Keratinocyte (primary cell): ENCODE measurements around the gene DNAH2. TPM values are rescaled to one million over a fixed set of nuclear protein-coding genes. Genes with fewer than 3 reads are reported as not detected.
A peak's percentile ranks its signal among the peaks of the same experiment; 100 is the strongest.

Experiments used
- DNase-seq: peaks from one replicate; pipeline ENCODE4 v3.0.0-alpha.2; 2011; ENCODE audit warnings: low read depth, missing footprints, low spot score
- FAIRE-seq: peaks from 2 replicates; lab custom pipeline; 2011; peaks lifted over from hg19 to GRCh38; lab: Jason Lieb, UNC
- H2AFZ ChIP-seq: 2 replicates; pipeline ENCODE4 v1.6.0; 2012; ENCODE audit warnings: low read length, control low read depth, inconsistent platforms; ENCODE audit not compliant: control insufficient read depth
- H3K27ac ChIP-seq: 2 replicates; pipeline ENCODE4 v1.5.1; 2011; ENCODE audit warnings: low read length; ENCODE audit not compliant: control insufficient read depth, insufficient read depth
- H3K27me3 ChIP-seq: 3 replicates; pipeline ENCODE4 v1.6.0; 2011; ENCODE audit warnings: low read length; ENCODE audit not compliant: control insufficient read depth, insufficient read depth; ENCODE audit errors: extremely low read depth
- H3K36me3 ChIP-seq, 2 experiments: 2 replicates in 1 of 2; 3 replicates in 1 of 2; pipeline ENCODE4 v1.5.1; 2011; ENCODE audit warnings: low read length in 2 of 2, mild to moderate bottlenecking in 1 of 2; ENCODE audit not compliant: control insufficient read depth in 2 of 2, insufficient read depth in 2 of 2; ENCODE audit errors: extremely low read depth in 1 of 2
- H3K4me1 ChIP-seq: 3 replicates; pipeline ENCODE4 v1.5.1; 2011; ENCODE audit warnings: low read length; ENCODE audit not compliant: control insufficient read depth, insufficient read depth; ENCODE audit errors: extremely low read depth
- H3K4me2 ChIP-seq: 3 replicates; pipeline ENCODE4 v1.6.0; 2011; ENCODE audit warnings: low read depth, low read length; ENCODE audit not compliant: control insufficient read depth, insufficient read depth; ENCODE audit errors: extremely low read depth
- H3K4me3 ChIP-seq, 3 experiments: fragments of 200-600 bp in 1 of 3; sonication (generic) in 1 of 3; 2 replicates in 2 of 3; 3 replicates in 1 of 3; pipeline ENCODE4 v1.5.1; 2011 to 2016; ENCODE audit warnings: low read length in 3 of 3, mild to moderate bottlenecking in 3 of 3, control low read depth in 2 of 3, inconsistent platforms in 1 of 3, low read depth in 1 of 3, mixed read lengths in 1 of 3, mixed run types in 1 of 3, moderate library complexity in 1 of 3; ENCODE audit not compliant: control insufficient read depth in 2 of 3, insufficient read depth in 2 of 3; ENCODE audit errors: extremely low read depth in 1 of 3
- H3K79me2 ChIP-seq: 2 replicates; pipeline ENCODE4 v1.6.0; 2012; ENCODE audit warnings: low read length; ENCODE audit not compliant: control insufficient read depth, insufficient read depth
- H3K9ac ChIP-seq: 3 replicates; pipeline ENCODE4 v1.6.0; 2011; ENCODE audit warnings: low read length; ENCODE audit not compliant: control insufficient read depth, insufficient read depth; ENCODE audit errors: extremely low read depth
- H3K9me1 ChIP-seq: 3 replicates; pipeline ENCODE4 v1.6.0; 2011; ENCODE audit warnings: low read length; ENCODE audit not compliant: control insufficient read depth, insufficient read depth; ENCODE audit errors: extremely low read depth
- H3K9me3 ChIP-seq: 2 replicates; pipeline ENCODE4 v1.5.1; 2012; ENCODE audit warnings: low read depth, low read length; ENCODE audit not compliant: control insufficient read depth
- H4K20me1 ChIP-seq: 3 replicates; pipeline ENCODE4 v1.6.0; 2011; ENCODE audit warnings: low read length; ENCODE audit not compliant: control insufficient read depth, insufficient read depth; ENCODE audit errors: extremely low read depth
- EZH2 ChIP-seq: IDR thresholded peaks from one replicate; pipeline ENCODE4 v1.6.1; 2012; ENCODE audit warnings: inconsistent platforms, mild to moderate bottlenecking, low read length, moderate library complexity
- dilution Hi-C: fragments of 300-500 bp; cut with MboI; formaldehyde crosslinking; loops from one replicate; pipeline ENCODE4 v1.7.0; 2020; ENCODE audit warnings: low sequenced_read_pairs; ENCODE audit not compliant: extremely low pct_ligation_motif_present
- polyA plus RNA-seq, 5 experiments: library from polyadenylated mRNA; depleted of rRNA in 3 of 5; stranded (reverse) in 3 of 5; stranded (forward) in 1 of 5; unstranded in 1 of 5; fragments of >200 nt; gene quantifications; 1 replicate in 1 of 5; 2 replicates in 3 of 5; 3 replicates in 1 of 5; pipeline versions ENCODE4 v1.2.1 to v1.2.3, GENCODE V29; 2011 to 2012; ENCODE audit warnings: missing spikeins in 2 of 5, low read depth in 1 of 5, low replicate concordance in 1 of 5
- TF ChIP-seq, protein P1 (sequence below), 3 experiments: IDR thresholded peaks in 1 of 3; conservative IDR thresholded peaks in 1 of 3; optimal IDR thresholded peaks in 1 of 3; 2 replicates in 2 of 3; 3 replicates in 1 of 3; pipeline versions ENCODE3 to v1.5.1; 2011; ENCODE audit warnings: low read length in 3 of 3, mild to moderate bottlenecking in 3 of 3, moderate library complexity in 2 of 3, control low read depth in 1 of 3, inconsistent platforms in 1 of 3; ENCODE audit not compliant: insufficient read depth in 2 of 3; ENCODE audit errors: extremely low read depth in 1 of 3

Gene DNAH2
- polyA plus RNA-seq, 1 donor (not counting 4 experiments of a cell fraction or from before 2014, with no cell fraction given) = 0.13 TPM

DNA sequence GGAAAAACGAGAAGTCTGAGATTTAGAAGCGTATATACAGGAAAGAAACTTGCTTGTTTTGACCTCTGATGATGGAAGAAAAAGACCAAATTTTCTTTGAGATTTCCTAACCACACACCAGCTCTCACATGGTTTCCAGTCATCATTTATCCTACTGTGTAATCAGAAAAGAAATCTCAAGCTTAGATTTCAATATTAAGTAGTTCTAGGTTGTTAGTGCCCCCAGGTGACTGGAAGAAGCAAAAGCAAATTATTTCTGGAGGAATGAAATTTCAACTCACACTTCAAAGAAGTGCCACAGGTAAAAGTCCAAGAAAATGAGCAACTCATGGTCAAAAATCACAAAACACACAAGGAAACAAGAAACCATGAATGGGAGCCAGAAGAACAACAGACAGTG lies 64.7 kb downstream of the DNAH2 start:
- no peaks in the 10 kb centered on the region for H4K20me1 ChIP-seq
- no peak overlapping the region for H3K9ac ChIP-seq
- H3K4me3 ChIP-seq = no peak overlapping the region
- no peaks in the 10 kb centered on the region for H3K27me3 ChIP-seq
- FAIRE-seq (peak; percentile 9), DNase-seq (no peak)
- H3K9me3 ChIP-seq = no peaks in the 10 kb centered on the region
- H3K79me2 ChIP-seq = no peaks in the 10 kb centered on the region
- H2AFZ ChIP-seq = no peak overlapping the region
- H3K9me1 ChIP-seq = no peaks in the 10 kb centered on the region
- peaks cover 3% of the 10 kb centered on the region for H3K4me1 ChIP-seq
- H3K27ac ChIP-seq = no peak overlapping the region
- no peaks in the 10 kb centered on the region for H3K36me3 ChIP-seq
- dilution Hi-C loops = no loop called here
- TF ChIP-seq, protein P1, sequence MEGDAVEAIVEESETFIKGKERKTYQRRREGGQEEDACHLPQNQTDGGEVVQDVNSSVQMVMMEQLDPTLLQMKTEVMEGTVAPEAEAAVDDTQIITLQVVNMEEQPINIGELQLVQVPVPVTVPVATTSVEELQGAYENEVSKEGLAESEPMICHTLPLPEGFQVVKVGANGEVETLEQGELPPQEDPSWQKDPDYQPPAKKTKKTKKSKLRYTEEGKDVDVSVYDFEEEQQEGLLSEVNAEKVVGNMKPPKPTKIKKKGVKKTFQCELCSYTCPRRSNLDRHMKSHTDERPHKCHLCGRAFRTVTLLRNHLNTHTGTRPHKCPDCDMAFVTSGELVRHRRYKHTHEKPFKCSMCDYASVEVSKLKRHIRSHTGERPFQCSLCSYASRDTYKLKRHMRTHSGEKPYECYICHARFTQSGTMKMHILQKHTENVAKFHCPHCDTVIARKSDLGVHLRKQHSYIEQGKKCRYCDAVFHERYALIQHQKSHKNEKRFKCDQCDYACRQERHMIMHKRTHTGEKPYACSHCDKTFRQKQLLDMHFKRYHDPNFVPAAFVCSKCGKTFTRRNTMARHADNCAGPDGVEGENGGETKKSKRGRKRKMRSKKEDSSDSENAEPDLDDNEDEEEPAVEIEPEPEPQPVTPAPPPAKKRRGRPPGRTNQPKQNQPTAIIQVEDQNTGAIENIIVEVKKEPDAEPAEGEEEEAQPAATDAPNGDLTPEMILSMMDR (optimal IDR thresholded peaks at IDR 0.05 in 1 of 3, IDR thresholded peaks at IDR 0.05 in 1 of 3, conservative IDR thresholded peaks at IDR 0.05 in 1 of 3; ENCODE audit: extremely low read depth in 1 of 3, insufficient read depth in 2 of 3, low read length in 3 of 3) = peak in 1 of 3 experiments; percentile 2
- TF ChIP-seq EZH2 = no peak
- H3K4me2 ChIP-seq = no peak overlapping the region

DNA sequence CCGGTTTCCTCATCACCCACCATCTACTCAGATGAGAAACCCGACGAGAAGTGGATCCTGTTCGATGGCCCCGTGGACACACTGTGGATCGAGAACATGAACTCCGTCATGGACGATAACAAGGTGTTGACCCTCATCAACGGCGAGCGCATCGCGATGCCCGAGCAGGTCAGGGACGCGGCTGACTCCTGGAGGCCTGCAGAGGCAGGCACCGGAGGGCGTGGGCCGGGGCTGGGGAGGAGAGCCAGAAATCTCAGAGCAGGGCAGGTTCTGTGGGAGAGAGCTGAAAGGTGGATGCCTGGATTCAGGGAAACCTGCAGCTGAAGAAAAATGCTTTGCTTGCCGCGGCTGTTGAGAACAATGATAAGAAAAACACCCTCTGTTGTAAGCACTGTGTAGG lies 69.3 kb downstream of the DNAH2 start:
- Histone ChIP-seq H3K36me3 (no peaks in the 10 kb centered on the region), H3K27me3 (peaks cover 4% of the 10 kb centered on the region), H3K4me3 (no peak overlapping the region), H4K20me1 (no peaks in the 10 kb centered on the region), H3K79me2 (no peaks in the 10 kb centered on the region), H3K4me2 (peak overlapping the region; percentile 43), H3K4me1 (peaks cover 3% of the 10 kb centered on the region), H3K27ac (no peak overlapping the region), H3K9me1 (no peaks in the 10 kb centered on the region), H2AFZ (peak overlapping the region; percentile 36), H3K9me3 (no peaks in the 10 kb centered on the region), H3K9ac (no peak overlapping the region)
- no peak for TF ChIP-seq EZH2
- TF ChIP-seq, protein P1 (optimal IDR thresholded peaks at IDR 0.05 in 1 of 3, IDR thresholded peaks at IDR 0.05 in 1 of 3, conservative IDR thresholded peaks at IDR 0.05 in 1 of 3; ENCODE audit: extremely low read depth in 1 of 3, insufficient read depth in 2 of 3, low read length in 3 of 3) = no peak
- DNase-seq (no peak), FAIRE-seq (no peak)
- dilution Hi-C loops = no loop called here
